GM12878 (cell line): ENCODE measurements around the gene KRTAP5-10. TPM values are rescaled to one million over a fixed set of nuclear protein-coding genes. Genes with fewer than 3 reads are reported as not detected.

Experiments
- ATAC-seq: fragments of 200-7000 bp; cut with Tn5 transposase; 3 replicates; pipeline ENCODE4 v1.9.1; 2020; ENCODE audit warnings: mild to moderate bottlenecking, moderate library complexity
- BruUV-seq: library from RNA; stranded (reverse); fragments of 400-500 nt; replicated peaks from 2 replicates; lab custom pipeline; 2021; lab: Mats Ljungman, UMichigan
- CTCF ChIA-PET: fragments of 300-600 bp; sonication (Branson Sonifier 250); formaldehyde crosslinking; extraction: SDS; loops from one replicate; lab custom pipeline; 2021; ENCODE audit warnings: inconsistent platforms; lab: Yijun Ruan, JAX
- POLR2A ChIA-PET: fragments of 350-600 bp; formaldehyde crosslinking; extraction: SDS; loops from one replicate; lab custom pipeline; 2021; ENCODE audit warnings: inconsistent platforms; lab: Charles Lee
- RAD21 ChIA-PET: fragments of 300-600 bp; sonication (Branson Sonifier 250); formaldehyde crosslinking; loops from one replicate; lab custom pipeline; 2023; ENCODE audit warnings: antibody characterized with exemption; ENCODE audit not compliant: unreplicated experiment; lab: Charles Lee
- SMC1A ChIA-PET: fragments of 300-600 bp; sonication (Branson Sonifier 250); formaldehyde crosslinking; loops from one replicate; lab custom pipeline; 2023; ENCODE audit not compliant: unreplicated experiment, uncharacterized antibody; lab: Charles Lee
- DNase-seq: peaks from one replicate; pipeline ENCODE4 v3.0.0-alpha.2; 2011; ENCODE audit warnings: low read depth, low spot score
- FAIRE-seq: peaks from 3 replicates; lab custom pipeline; 2011; peaks lifted over from hg19 to GRCh38; lab: Jason Lieb, UNC
- H2AFZ ChIP-seq: 2 replicates; pipeline ENCODE4 v1.6.0; 2011; ENCODE audit warnings: low read depth, low read length, control low read depth; ENCODE audit not compliant: control insufficient read depth
- H3K27ac ChIP-seq: 2 replicates; pipeline ENCODE4 v1.5.1; 2011; ENCODE audit warnings: control low read depth; ENCODE audit not compliant: control insufficient read depth, insufficient read depth
- H3K27me3 ChIP-seq, 2 experiments: replicated peaks in 1 of 2; 2 replicates each; pipeline versions ENCODE4 v1.6.0 to v1.6.1; 2011; ENCODE audit warnings: low read length in 1 of 2; ENCODE audit not compliant: control insufficient read depth in 2 of 2, insufficient read depth in 2 of 2
- H3K36me3 ChIP-seq, 2 experiments: 2 replicates each; pipeline ENCODE4 v1.5.1; 2011; ENCODE audit warnings: low read length in 1 of 2; ENCODE audit not compliant: control insufficient read depth in 2 of 2, insufficient read depth in 2 of 2
- H3K4me1 ChIP-seq: 2 replicates; pipeline ENCODE4 v1.6.1; 2011; ENCODE audit warnings: mild to moderate bottlenecking, low read length, moderate library complexity, mixed read lengths; ENCODE audit not compliant: control insufficient read depth, insufficient read depth
- H3K4me2 ChIP-seq: 2 replicates; pipeline ENCODE4 v1.6.0; 2011; ENCODE audit warnings: control low read depth; ENCODE audit not compliant: control insufficient read depth, insufficient read depth
- H3K4me3 ChIP-seq: fragments of 200-600 bp; sonication (generic); 2 replicates; pipeline ENCODE4 v1.5.1; 2016
- H3K79me2 ChIP-seq: 2 replicates; pipeline ENCODE4 v1.6.0; 2011; ENCODE audit warnings: low read length; ENCODE audit not compliant: control insufficient read depth, insufficient read depth
- H3K9ac ChIP-seq: 2 replicates; pipeline ENCODE4 v1.8.0; 2011; ENCODE audit warnings: low read length, control low read depth, mixed read lengths; ENCODE audit not compliant: control insufficient read depth, insufficient read depth
- H3K9me3 ChIP-seq: replicated peaks from 3 replicates; pipeline ENCODE4 v1.5.1; 2011; ENCODE audit warnings: mild to moderate bottlenecking, low read length; ENCODE audit not compliant: control insufficient read depth, insufficient read depth
- H4K20me1 ChIP-seq: 2 replicates; pipeline ENCODE4 v1.6.0; 2011; ENCODE audit not compliant: control insufficient read depth, insufficient read depth
- ATF2 ChIP-seq: IDR thresholded peaks from 2 replicates; pipeline ENCODE4 v1.6.1; 2012; ENCODE audit warnings: low read length, inconsistent platforms
- BCLAF1 ChIP-seq: fragments of 450-650 bp; IDR thresholded peaks from 2 replicates; pipeline ENCODE4 v1.6.1; 2017; ENCODE audit warnings: antibody characterized with exemption, mild to moderate bottlenecking, moderate library complexity
- GATAD2B ChIP-seq: fragments of 450-650 bp; conservative IDR thresholded peaks from 2 replicates; pipeline ENCODE4 v1.6.1; 2017; ENCODE audit warnings: low read depth, mild to moderate bottlenecking, moderate library complexity
- JUNB ChIP-seq: IDR thresholded peaks from 2 replicates; pipeline ENCODE4 v1.6.1; 2016; ENCODE audit warnings: antibody characterized with exemption, mild to moderate bottlenecking
- NBN ChIP-seq: fragments of 450-650 bp; IDR thresholded peaks from 2 replicates; pipeline ENCODE4 v1.6.1; 2016
- NR2F1 ChIP-seq: fragments of 450-650 bp; conservative IDR thresholded peaks from 2 replicates; pipeline ENCODE4 v1.6.1; 2017; ENCODE audit warnings: mild to moderate bottlenecking
- POLR2AphosphoS5 ChIP-seq: IDR thresholded peaks from 2 replicates; pipeline ENCODE4 v1.6.1; 2011; ENCODE audit warnings: mild to moderate bottlenecking, low read length, inconsistent platforms
- SKIL ChIP-seq: fragments of 450-650 bp; IDR thresholded peaks from 2 replicates; pipeline ENCODE4 v1.6.1; 2017; ENCODE audit warnings: mild to moderate bottlenecking, low read depth, inconsistent platforms; ENCODE audit not compliant: poor library complexity, severe bottlenecking
- TCF12 ChIP-seq: IDR thresholded peaks from 2 replicates; pipeline ENCODE4 v1.6.1; 2011; ENCODE audit warnings: low read depth, mild to moderate bottlenecking, low read length
- ZBTB33 ChIP-seq: fragments of 450-650 bp; IDR thresholded peaks from 2 replicates; pipeline ENCODE4 v1.6.1; 2017; ENCODE audit warnings: mild to moderate bottlenecking
- WGBS: methylation state at CpG from one replicate; pipeline ENCODE4 v1.1.6; 2016; ENCODE audit warnings: low lambda C conversion rate; ENCODE audit not compliant: insufficient replicate concordance, insufficient coverage; ENCODE audit errors: missing lambda C conversion rate; 5-methylcytosine and 5-hydroxymethylcytosine counted together
- in situ Hi-C: fragments of 300-500 bp; cut with MboI; formaldehyde crosslinking; loops from 9 replicates; pipeline ENCODE4 v1.14.3; 2018; ENCODE audit warnings: mixed read lengths
- intact Hi-C: fragments of 100-400 bp; cut with micrococcal nuclease; formaldehyde crosslinking; loops from one replicate; pipeline ENCODE4 v1.14.2; 2022; ENCODE audit not compliant: unreplicated experiment
- polyA plus RNA-seq, 11 experiments: library from polyadenylated mRNA; depleted of rRNA in 4 of 11; unstranded in 6 of 11; stranded (reverse) in 5 of 11; fragments of >200 nt; fragmentation: Nextera tagmentation in 4 of 11; fragmentation: Illumina TruSeq in 1 of 11; extraction: Ambion mirVana in 4 of 11; extraction: Trizol in 1 of 11; gene quantifications; 1 replicate in 1 of 11; 2 replicates in 10 of 11; pipeline versions ENCODE4 v1.2.1 to v1.2.3, GENCODE V29; 2011 to 2016; ENCODE audit warnings: inconsistent platforms in 2 of 11, missing spikeins in 2 of 11, low read depth in 1 of 11
- total RNA-seq, 4 experiments: library from RNA; depleted of rRNA in 3 of 4; stranded (reverse); fragments of >200 nt in 3 of 4; fragmentation: Illumina TruSeq in 1 of 4; extraction: Trizol in 1 of 4; gene quantifications; 2 replicates each; pipeline versions ENCODE4 v1.2.1 to v1.2.3, GENCODE V29; 2013 to 2021

KRTAP5-10 gene
- total and polyA plus RNA-seq, 10 of the 15 experiments (the other 5 are each of a cell fraction or from before 2014, with no cell fraction given) = 0.06 to 0.10 (median 0.06) TPM; not detected in 7

- Histone ChIP-seq H3K4me1 (peaks cover 41% of the 10 kb centered on the region), H3K4me3 (no peak overlapping the region), H3K27me3 (no peaks in the 10 kb centered on the region), H3K79me2 (no peaks in the 10 kb centered on the region), H2AFZ (no peak overlapping the region), H3K36me3 (no peaks in the 10 kb centered on the region), H3K9ac (no peak overlapping the region), H3K4me2 (no peak overlapping the region; the same call in 1 of the 2 replicates), H3K27ac (peak overlapping the region; percentile 27; the same call in 1 of the 2 replicates), H3K9me3 (peaks cover 38% of the 10 kb centered on the region), H4K20me1 (no peaks in the 10 kb centered on the region)
- POLR2A ChIA-PET = interaction anchor here (1.3 kb wide), 1 partner anchor 54 kb away, joined by 3 read pairs; no protein-coding TSS in a partner anchor
- FAIRE-seq (peak; percentile 69), DNase-seq (peak; percentile 17), ATAC-seq (peak; percentile 34; the same call in 1 of the 3 replicates)
- intact Hi-C loops (no loop called here), in situ Hi-C loops (no loop called here)
- BruUV-seq = no TSS peak
- CTCF ChIA-PET = interaction anchor here (1.3 kb wide), 1 partner anchor 20 kb away, joined by 3 read pairs; no protein-coding TSS in a partner anchor
- SMC1A ChIA-PET = interaction anchor here (0.9 to 1.0 kb wide), 2 partner anchors 9 to 38 kb away, joined by 3 read pairs; no protein-coding TSS in a partner anchor
- RAD21 ChIA-PET = interaction anchor here (1.2 kb wide), 1 partner anchor 10 kb away, joined by 4 read pairs; no protein-coding TSS in a partner anchor
- WGBS = 24% methylated on average over 15 of the region's 15 CpGs
- TF ChIP-seq SKIL = no peak
- no peak for TF ChIP-seq POLR2AphosphoS5
- no peak for TF ChIP-seq ZBTB33
- TF ChIP-seq GATAD2B = no peak
- TF ChIP-seq TCF12 = 0 out of 2 replicates have a peak, but pooled peaks have one; percentile 13
- TF ChIP-seq BCLAF1 = no peak
- TF ChIP-seq NBN = no peak
- TF ChIP-seq JUNB = peak; percentile 65
- no peak for TF ChIP-seq NR2F1
- no peak; the same call in 1 of the 2 replicates for TF ChIP-seq ATF2
Measured at GRCh38 chr11:71542879-71543777, 22.2 kb upstream of the KRTAP5-10 start.
